Hematopoietic multipotent progenitor cell (in vitro differentiated cells): Measurements from ENCODE around the gene ETF1. TPM values are rescaled to one million over a fixed set of nuclear protein-coding genes. Genes with fewer than 3 reads are reported as not detected.

Source experiments
- DNase-seq, 3 donors: peaks; one replicate each; pipeline ENCODE4 v3.0.0-alpha.2; 2011 to 2015; ENCODE audit warnings: low read depth in 2 of 3, low spot score in 2 of 3
- total RNA-seq: library from RNA; depleted of rRNA; stranded (reverse); fragments of >200 nt; gene quantifications from one replicate; pipeline ENCODE4 v1.2.3, GENCODE V29; 2012

Gene ETF1
- total RNA-seq, 1 donor, result 56.3 TPM

DNA sequence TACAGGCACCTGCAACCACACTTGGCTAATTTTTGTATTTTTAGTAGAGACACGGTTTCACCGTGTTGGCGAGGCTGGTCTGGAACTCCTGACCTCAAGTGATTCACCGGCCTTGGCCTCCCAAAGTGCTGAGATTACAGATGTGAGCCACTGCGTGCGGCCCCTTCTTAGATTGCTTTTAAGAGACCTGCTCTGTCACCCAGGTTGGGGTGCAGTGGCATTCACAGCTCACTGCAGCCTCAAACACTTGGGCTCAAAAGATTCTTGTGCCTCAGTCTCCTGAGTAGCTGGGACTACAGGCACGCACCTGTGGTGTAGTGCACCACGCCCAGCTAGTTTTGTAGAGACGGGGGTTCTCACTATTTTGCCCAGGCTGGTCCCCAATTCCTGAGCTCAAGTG lies 21.2 kb upstream of the ETF1 start:
- no peak for DNase-seq

DNA sequence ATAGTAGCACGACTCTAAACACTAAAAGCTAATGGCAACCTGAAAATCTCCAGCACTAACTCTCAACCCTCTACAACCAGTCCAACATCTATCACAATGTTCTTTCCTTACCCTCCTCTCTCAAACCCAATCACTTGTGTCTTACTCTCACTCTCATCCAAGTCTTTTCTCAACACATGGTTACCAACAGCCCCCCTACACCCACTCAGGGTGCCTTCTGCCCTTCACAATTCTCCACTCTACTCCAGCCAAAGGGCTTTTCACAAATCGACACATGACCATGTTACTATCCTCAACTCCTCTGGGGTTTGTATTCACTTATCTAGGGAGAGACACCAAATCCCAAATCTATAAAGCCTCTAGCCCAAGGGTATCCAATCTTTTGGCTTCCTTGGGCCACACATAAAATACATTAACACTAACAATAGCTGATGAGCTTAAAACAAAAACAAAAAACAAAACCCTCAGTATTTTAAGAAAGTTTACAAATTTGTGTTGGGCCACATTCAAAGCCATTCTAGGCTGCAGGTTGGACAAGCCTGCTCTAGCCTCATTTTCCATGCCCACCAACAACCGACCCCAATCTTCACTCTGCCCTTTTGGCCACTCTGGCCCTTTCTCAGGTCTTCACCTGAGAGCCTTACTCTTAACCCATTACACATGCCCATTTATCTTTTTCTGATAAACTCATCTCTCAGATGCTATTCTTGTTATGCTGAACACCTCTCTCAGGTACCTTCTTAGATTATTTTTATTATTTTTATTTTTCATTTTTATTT lies 20.5 kb upstream of the ETF1 start:
- no peak for DNase-seq

DNA sequence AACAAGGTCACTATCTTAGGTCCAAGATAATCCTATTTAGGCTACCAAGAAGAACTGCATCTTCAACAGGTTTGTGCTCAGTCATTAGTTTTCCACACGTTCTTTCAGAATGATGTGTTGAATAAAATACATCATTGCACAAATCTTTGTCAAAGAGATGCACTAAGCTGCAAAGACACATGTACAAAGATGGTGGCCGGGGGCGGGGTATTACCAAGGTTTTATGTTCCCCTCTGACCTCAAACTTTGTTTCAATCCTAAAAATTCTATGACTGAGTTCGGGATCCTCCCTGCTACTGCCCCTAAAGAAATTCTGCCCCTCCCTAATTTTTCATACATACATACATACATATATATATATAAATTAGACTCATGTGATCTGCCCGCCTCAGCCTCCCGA lies 17.9 kb upstream of the ETF1 start:
- DNase-seq, result no peak

DNA sequence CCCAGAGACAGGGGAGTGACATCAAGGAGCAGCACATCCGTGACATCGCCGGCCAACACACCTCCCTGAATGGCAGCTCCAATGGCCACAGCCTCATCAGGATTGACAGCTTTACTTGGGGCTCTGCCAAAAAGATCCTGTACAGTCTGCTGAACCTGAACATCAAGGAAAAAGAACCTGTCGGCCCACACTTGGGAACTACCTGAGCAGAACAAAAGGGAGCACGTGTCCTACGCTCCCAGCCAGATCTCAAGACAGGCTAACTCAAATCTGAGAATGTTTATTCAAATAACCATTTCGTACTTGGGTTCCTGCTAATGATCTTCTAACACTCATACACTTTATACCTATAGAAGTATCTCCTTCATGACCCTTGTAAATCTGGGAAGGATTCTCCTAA lies 16.9 kb upstream of the ETF1 start:
- no peak for DNase-seq

DNA sequence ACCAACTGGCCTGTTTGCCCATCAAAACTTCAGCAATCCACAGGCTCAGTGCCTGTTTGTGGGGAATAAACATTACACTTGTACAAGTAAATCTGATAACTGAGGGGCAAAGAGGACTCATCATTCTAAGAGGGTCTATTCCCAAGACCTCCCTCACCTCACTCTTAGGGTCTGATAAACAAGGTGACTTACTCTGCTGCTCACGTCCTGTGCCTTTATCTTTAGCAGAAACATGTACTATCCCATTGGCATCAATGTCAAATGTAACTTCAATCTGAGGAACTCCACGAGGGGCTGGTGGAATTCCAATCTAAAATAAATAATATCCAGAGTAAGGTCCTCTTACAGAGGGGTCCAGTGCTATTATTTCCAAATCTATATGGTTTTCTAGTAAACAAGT lies 14.6 kb upstream of the ETF1 start:
- DNase-seq, result no peak

DNA sequence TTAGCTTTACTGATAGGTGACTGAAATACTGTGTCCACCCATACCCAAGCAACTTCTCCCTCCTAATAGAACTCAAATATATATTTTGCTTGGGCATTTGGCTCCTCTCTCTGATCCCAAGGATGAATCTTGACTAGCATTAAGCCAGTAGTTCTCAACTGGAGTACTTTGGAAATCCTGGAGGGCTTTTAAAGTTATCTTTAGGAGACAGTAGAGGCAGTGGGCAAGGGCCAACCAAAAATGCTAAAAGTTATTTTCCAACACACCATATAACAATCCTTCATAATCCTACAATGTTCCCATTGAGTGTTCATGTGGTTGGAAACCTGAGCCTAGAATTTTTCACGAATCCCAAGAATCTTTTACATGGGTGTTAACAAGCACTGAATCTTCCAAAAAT lies 11.1 kb upstream of the ETF1 start:
- DNase-seq, result no peak

DNA sequence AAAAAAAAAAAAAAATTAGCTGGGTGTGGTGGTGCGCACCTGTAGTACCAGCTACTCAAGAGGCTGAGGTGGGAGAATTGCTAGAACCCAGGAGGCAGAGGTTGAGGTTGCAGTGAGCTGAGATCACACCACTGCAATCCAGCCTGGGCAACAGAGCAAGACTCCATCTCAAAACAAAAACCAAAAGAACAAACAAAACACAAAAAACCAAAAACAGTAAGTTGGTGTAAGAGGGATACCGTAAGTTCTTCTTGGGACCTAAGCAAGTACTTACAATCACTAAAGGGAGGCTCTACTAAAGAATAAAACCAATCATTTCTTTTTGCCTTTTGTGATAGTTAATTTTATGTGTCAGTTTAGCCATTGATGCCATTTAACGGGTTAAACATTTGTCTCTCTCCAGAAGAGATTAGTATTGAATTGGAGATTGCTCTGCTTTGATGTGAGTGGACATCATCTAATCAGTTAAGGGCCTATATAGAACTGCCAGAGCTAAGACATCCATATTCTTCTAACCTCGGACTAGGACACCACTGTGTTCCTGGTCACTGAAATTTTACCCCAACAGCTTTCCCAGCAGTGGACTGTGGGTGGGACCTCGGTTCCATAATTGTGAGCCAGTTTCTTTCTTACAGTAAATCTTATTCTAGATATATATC lies 10.5 kb upstream of the ETF1 start:
- no peak for DNase-seq

DNA sequence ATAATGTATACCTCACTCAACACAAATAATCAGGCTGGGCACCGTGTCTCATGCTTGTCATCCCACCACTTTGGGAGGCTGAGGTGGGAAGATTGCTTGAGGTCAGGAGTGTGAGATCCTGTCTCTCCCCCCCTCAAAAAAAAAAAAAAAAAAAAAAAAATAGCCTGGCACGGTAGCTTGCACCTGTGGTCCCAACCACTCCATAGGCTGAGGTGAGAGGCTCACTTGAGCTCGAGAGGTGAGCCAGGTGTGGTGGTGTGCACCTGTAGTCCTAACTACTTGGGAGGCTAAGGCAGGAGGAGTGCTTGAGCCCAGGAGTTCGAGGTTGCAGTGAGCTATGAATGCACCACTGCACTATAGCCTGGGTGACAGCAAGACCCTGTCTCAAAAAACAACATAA lies 9.6 kb upstream of the ETF1 start:
- no peak for DNase-seq

DNA sequence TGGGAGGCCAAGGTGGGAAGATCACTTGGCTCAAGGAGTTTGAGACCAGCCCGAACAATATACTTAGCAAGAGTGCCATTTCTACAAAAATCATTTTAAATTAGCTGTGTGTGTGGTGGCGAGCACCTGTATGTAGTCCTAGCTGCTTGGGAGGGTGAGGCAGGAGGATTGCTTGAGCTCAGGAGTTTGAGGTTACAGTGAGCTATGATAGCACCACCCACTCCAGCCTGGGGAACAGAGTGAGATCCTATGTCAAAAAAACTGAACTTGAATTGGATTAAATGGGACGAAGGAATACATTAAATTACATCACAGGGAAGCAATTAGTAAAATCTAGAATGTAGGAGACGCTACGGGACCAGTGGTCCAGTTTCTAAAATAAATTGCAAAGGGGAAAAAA lies 6.4 kb upstream of the ETF1 start:
- no peak for DNase-seq

DNA sequence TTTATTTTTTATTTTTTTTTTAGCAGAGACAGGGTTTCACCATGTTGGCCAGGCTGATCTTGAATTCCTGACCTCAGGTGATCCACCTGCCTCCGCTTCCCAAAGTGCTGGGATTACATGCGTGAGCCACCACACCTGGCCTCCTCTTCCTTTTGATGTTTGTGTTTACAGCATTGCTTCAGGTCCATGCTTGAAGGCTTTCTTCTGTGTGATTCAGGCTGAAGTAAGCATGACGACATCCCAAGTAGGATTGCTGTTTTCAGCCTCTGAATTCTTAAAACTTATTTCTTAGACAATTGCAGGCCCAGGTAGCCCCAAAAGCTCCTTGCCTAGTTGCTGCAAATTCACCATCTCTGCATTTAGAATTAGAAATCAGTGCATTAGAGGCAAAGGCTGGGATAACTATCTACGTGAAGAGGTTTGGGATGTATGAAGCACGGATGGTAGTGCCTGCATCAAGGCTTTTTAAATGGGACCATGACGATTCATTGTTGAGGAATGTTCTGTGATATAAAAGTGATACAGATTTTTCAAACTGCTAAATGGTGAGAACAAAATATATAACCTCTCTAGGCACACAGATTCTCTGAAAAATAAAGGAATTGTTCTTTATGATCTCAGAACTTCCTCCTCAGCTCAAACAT lies 3.0 kb upstream of the ETF1 start:
- DNase-seq, result no peak

DNA sequence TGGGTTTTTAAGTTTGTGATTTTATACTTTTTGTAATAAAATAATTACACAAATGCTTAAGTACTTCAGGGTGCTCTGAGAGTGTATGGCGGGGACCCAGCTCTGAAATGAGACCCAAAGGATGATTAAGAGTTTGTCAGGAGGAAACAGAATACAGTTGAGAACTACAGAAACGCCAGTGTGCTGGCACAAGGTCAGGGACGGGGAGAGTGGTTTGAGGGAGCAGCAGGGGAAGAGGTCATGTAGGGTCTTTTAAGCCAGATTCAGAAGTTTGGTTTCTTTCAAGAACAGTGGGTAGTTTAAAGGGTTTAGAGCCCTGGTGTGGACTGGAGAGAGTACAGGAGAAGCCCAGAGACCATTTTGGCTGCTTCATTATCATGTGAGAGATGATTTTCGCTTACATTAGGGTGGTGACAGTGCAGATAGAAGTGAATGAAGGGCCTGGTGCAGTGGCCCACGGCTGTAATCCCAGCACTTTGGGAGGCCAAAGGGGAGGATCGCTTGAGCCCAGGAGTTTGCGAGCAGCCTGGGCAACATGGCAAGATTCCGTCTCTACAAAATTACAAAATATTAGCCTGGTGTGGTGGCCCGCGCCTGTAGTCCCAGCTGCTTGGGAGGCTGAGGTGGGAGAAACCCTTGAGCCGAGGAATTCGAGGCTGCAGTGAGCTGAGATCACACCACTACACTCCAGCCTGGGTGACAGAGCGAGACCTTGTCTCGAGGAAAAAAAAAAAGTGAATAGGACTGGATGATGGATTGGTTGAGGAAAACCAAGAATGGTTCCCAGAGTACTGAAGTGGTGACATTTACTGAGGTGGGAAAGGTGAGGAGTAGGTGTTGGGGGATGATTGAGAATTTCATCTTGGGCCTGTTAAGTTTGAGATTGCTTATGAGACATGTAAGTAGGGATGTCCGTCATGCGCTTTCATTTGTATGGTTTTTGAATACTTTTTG lies 1.4 kb upstream of the ETF1 start:
- DNase-seq, result peak in 2 of 3 donors; percentile 24 to 39

DNA sequence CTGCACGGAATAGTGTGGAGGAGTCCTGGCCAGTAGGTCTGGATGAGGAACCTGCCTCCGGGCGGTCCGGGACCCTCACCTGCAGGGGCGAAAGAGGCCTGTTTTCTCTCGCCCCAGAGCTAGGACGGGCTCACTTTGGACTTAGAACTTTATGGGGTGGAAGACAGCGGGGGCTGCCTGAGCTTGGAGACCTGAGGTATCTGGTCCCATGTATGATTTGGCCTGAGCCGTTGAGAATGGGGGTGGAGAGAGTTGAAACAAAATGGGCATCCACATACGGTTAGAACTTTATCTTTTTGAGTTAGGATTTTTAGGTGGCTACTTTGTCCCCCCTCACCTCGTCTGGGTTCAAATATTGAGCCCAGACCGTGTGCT lies 681 bp upstream of the ETF1 start:
- no peak for DNase-seq

DNA sequence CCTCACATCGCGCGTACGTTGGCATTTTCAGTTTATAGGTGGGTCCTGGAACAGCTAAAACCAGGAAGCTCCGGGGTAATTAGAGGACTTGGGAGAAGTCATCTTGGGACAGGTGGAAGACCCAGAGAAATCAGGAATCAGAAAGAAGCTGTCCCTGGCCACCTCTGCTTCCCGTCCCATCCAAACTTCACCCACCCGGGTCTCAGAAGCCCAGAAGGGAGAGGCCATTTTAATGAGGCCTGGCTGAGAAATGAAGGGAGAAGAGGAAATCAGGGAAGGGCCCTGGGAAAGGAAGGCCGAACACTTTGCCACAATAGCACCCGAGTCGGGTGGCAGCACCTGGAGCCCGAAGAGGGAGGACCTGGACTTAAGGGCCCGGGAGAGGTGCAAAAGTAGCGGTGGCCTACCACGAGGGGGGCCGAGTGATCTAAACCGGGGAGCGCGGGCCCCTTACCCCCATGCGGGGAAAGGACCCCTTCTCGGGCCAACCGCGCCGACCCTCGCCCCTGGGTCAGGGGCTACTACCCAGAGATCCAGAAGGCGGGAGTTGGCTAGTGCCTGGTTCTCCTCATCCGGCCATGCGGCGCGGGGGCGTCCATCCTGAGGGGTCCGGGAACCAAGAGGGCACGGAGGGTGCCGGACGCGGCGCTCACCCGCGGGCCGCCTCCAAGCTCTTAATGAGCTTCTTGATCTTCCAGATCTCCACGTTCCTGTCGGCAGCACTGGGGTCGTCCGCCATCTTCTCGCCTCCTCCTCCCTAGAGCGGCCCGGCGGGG lies 668 bp downstream of the ETF1 start:
- peak in 2 of 3 donors; percentile 13 to 24 for DNase-seq

DNA sequence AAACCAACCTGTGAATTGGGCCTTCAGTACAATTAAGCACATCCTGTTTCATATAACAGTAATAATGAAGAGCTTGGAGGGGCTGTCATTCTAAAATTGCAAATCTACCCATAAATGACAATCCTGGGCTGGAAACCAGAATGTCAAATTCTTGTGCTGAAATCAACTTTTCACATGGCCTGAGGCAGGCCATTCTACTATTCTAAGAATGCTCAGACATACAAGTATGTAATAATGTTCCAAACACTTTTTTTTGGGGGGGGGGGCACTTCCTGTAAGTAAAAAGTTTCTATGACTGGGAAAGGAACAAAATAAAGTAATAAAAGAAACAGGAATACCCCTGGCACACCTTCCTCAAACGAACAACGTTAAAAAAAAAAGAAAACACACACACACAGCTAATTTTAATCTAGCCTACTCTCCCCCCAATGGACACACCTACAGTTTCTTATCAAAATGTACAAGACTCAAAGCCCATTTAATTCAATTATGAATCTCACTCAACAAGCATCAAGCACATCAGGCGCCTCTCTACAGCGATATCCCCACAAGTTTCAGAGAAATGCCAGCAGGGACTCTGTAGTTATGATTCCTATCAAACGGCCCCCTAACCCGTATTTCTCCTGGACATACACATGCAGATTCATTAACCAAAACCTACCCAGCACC lies 1.4 kb downstream of the ETF1 start:
- DNase-seq, result no peak

DNA sequence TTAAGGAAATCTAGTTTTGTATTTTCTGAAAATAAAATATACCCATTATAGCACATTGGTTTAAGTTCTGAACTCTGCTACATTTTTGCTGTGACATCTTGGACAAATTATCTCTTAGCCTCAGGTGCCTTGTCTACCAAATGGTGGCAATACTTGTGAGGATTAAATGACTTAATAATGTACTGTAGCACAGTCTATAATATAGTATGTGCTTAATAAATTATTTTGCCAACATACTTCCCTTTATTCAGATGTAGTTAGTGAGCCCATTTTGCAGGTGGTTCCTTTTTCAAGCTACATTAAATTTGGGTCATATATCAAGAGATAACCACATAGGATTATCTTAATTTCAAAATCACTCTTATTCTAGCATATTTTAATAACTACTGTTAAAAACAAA lies 3.2 kb downstream of the ETF1 start:
- DNase-seq, result no peak

DNA sequence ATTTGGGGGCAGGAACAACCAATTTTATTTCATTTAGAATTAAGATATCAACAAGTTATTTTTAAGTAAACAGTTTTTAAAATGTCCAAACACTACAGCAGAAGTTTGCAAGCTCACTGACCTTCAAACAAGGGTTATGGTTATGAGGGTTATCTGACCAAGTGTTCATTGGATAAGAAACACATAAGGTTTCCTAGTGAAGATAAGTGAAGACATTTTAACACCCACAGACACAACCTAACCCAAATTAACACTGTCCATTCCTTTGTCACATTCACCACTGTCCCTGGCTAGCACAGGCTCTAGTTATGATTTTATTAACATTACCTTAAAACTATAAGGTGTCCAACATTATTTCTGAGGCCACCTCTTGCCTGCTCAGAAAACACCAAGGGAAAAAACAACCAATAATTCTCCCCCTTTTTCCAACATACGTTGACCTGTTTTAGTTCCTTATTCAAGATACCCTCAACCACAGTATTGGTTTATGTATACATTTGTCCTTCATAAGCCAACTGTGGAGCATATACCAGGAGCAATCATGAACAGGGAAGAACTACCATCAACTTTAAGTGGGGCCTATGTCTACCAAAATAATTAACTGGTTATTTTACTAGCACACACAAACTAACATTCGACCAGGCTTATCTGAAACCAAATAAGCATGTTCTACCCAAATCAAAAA lies 4.0 kb downstream of the ETF1 start:
- DNase-seq, result no peak

DNA sequence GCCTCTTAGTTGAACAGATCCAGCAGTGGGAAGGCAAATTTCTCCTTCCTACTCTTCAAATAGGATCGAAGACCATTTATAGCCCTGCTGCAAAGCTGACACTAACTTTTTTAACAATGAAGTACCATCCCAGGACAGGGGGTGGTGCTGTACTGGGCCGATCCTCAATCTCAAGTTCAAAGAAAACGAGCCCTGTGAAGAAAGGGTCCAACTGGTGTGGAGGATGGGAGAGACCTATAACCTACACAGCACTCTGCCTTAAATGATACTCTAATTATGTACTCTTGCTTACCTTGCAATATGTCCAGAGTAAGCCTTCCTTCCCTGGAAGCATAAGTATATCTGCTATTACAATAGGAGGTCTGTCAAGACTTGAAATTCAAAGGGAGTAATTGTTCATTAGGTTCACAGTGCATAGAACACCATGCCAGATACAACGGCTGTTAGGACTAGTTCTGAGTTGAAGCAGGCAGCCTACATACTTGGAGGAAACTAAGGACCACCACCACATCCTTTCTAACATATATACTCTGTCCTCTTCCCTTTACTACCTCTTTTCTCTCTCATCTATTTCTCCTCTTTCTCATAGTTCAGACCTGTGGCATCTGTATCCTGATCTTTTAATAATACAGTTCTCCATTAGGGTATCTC lies 6.2 kb downstream of the ETF1 start:
- peak in 2 of 3 donors; percentile 31 to 55 for DNase-seq

DNA sequence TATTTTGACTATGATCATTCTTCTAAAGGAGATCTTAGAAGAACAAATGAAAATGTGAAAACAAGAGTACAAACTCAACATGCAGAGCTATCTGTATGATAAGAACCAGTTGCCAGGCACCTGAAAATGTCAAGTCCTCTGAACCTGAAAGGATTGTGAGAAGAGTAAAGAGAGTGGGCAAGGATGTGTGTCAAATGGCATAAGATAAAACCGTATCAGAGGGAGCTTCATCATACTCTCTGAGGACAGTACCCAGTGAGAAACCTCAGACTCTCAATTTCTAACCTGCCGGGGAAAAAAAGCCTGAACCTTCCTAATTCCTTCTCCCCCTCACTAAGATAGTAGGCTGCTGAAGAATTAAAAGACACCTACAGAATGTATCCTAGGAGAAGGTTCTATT lies 6.8 kb downstream of the ETF1 start:
- DNase-seq, result no peak
